Spleen (tissue), 7 donors: ENCODE data around the gene RETNLB.

Experiments
- CTCF ChIP-seq, 11 experiments: fragments of 200-600 bp in 7 of 11; fragments of 450-650 bp in 4 of 11; sonication (generic) in 4 of 11; IDR thresholded peaks in 8 of 11; conservative IDR thresholded peaks in 3 of 11; 1 replicate in 7 of 11; 2 replicates in 4 of 11; pipeline versions ENCODE4 v1.4.0 to v1.8.0; 2016 to 2021; ENCODE audit warnings: antibody characterized with exemption in 11 of 11, inconsistent platforms in 4 of 11, mild to moderate bottlenecking in 1 of 11
- POLR2A ChIP-seq, 3 donors: fragments of 450-650 bp; IDR thresholded peaks; one replicate each; pipeline ENCODE4 v1.5.1; 2017; ENCODE audit warnings: antibody characterized with exemption in 3 of 3, mild to moderate bottlenecking in 1 of 3
- POLR2AphosphoS5 ChIP-seq, 3 donors: sonication (generic); formaldehyde crosslinking; IDR thresholded peaks; one replicate each; pipeline ENCODE4 v1.5.1; 2017; ENCODE audit warnings: antibody characterized with exemption in 3 of 3
- donor health status: DM: no; HTN: no; CAD: no; lungs with moderate emphysema.
- donor health status: DM: no; HTN: no; CAD: no.
- donor health status: DM: no; HTN: no; CAD: no.

DNA sequence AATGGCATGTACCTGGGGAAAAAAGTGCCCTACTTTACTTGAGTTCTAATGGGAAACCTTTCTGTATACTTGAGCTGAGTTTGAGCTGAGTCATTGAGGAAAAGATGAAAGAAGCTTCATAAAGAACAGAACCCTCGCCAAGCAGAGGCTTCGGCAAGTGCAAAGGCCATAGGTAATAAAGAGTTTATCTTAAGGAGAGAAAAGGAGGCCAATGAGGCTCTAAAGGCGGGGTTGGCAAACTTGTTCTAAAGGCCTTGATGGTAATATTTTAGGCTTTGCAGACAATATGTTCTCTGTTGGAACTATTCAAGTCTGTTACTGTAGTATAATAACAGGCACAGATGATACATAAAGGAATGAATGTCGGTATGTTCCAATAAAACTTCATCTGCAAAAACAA, 47.8 kb upstream of the RETNLB start:
- no peak for TF ChIP-seq CTCF (IDR thresholded peaks at IDR 0.05 in 8 of 11, conservative IDR thresholded peaks at IDR 0.05 in 3 of 11)
- TF ChIP-seq POLR2A (IDR thresholded peaks at IDR 0.05) = no peak
- no peak for TF ChIP-seq POLR2AphosphoS5 (IDR thresholded peaks at IDR 0.05)
